Gastroesophageal sphincter (tissue), 3 donors: Measurements from ENCODE around the gene HPS3.

Source experiments
- CTCF ChIP-seq, 4 experiments: fragments of 200-600 bp in 2 of 4; fragments of 450-650 bp in 2 of 4; sonication (generic) in 1 of 4; IDR thresholded peaks; one replicate each; pipeline ENCODE4 v1.5.1; 2017 to 2019; ENCODE audit warnings: antibody characterized with exemption in 4 of 4, mild to moderate bottlenecking in 2 of 4, moderate library complexity in 2 of 4
- POLR2A ChIP-seq, 2 donors: fragments of 450-650 bp; IDR thresholded peaks; one replicate each; pipeline ENCODE4 v1.6.1; 2017; ENCODE audit warnings: antibody characterized with exemption in 2 of 2, mild to moderate bottlenecking in 2 of 2, moderate library complexity in 1 of 2
- POLR2AphosphoS5 ChIP-seq: sonication (generic); formaldehyde crosslinking; IDR thresholded peaks from one replicate; pipeline ENCODE4 v1.6.1; 2017; ENCODE audit warnings: antibody characterized with exemption

GRCh38 chr3:149085828-149086231 lies 43.6 kb upstream of the HPS3 start:
- TF ChIP-seq CTCF (IDR thresholded peaks at IDR 0.05): no peak
- no peak for TF ChIP-seq POLR2A (IDR thresholded peaks at IDR 0.05)
- no peak for TF ChIP-seq POLR2AphosphoS5
